Stimulated activated CD8-positive, alpha-beta memory T cell treated with anti-CD3 and anti-CD28 coated beads, Interleukin-15, amount 100 ng/mL, for 24 hours (primary cell): ENCODE data around the gene NUDT3.
"Not testable (repeated sequence)": the region's sequence is repeated elsewhere in the genome, so short reads cannot be mapped to it uniquely, and the experiment has no call there.

ENCODE experiments used
- DNase-seq: peaks from one replicate; pipeline ENCODE4 v3.0.0-alpha.2; 2020; ENCODE audit warnings: low read depth

Gene NUDT3

GRCh38 chr6:34393191-34393965, 909 bp upstream of the NUDT3 start:
- DNase-seq: no peak

GRCh38 chr6:34391786-34392496, 528 bp downstream of the NUDT3 start:
- peak; percentile 45 for DNase-seq

GRCh38 chr6:34391473-34391785, 1.0 kb downstream of the NUDT3 start:
- DNase-seq: no peak

- DNase-seq: no peak
Measured at GRCh38 chr6:34390531-34391472, 1.7 kb downstream of the NUDT3 start.

GRCh38 chr6:34389034-34389433, 3.4 kb downstream of the NUDT3 start:
- no peak for DNase-seq

GRCh38 chr6:34388421-34388820, 4.0 kb downstream of the NUDT3 start:
- DNase-seq: no peak

- no peak for DNase-seq
Measured at GRCh38 chr6:34386316-34387137, 5.9 kb downstream of the NUDT3 start.

- no peak for DNase-seq
Measured at GRCh38 chr6:34385793-34386195, 6.7 kb downstream of the NUDT3 start.

- DNase-seq: no peak
Measured at GRCh38 chr6:34384321-34385153, 7.9 kb downstream of the NUDT3 start.

- DNase-seq: no peak
Measured at GRCh38 chr6:34383656-34384320, 8.7 kb downstream of the NUDT3 start.

GRCh38 chr6:34383161-34383631, 9.3 kb downstream of the NUDT3 start:
- DNase-seq: no peak

- DNase-seq: no peak
Measured at GRCh38 chr6:34381081-34381480, 11.4 kb downstream of the NUDT3 start.

- no peak for DNase-seq
Measured at GRCh38 chr6:34378470-34378869, 14.0 kb downstream of the NUDT3 start.

GRCh38 chr6:34377984-34378383, 14.5 kb downstream of the NUDT3 start:
- no peak for DNase-seq

GRCh38 chr6:34377571-34377970, 14.9 kb downstream of the NUDT3 start:
- not testable (repeated sequence) for DNase-seq

- DNase-seq: no peak
Measured at GRCh38 chr6:34375833-34376232, 16.6 kb downstream of the NUDT3 start.

- DNase-seq: no peak
Measured at GRCh38 chr6:34374508-34374907, 18.0 kb downstream of the NUDT3 start.

GRCh38 chr6:34374069-34374468, 18.4 kb downstream of the NUDT3 start:
- DNase-seq: no peak

- DNase-seq: no peak
Measured at GRCh38 chr6:34373511-34373910, 19.0 kb downstream of the NUDT3 start.

- not testable (repeated sequence) for DNase-seq
Measured at GRCh38 chr6:34371865-34372264, 20.6 kb downstream of the NUDT3 start.
